LNCaP clone FGC (cell line): ENCODE results near the gene SPATA12.

Experiments used
- DNase-seq: peaks from one replicate; pipeline ENCODE4 v3.0.0-alpha.2; 2011; ENCODE audit warnings: low read depth
- H3K4me3 ChIP-seq: 2 replicates; pipeline ENCODE4 v1.5.1; 2011; ENCODE audit warnings: mild to moderate bottlenecking, low read depth, low read length, control low read depth
- CTCF ChIP-seq: IDR thresholded peaks from 2 replicates; pipeline ENCODE4 v1.5.1; 2012; ENCODE audit warnings: mild to moderate bottlenecking; ENCODE audit not compliant: control insufficient read depth, insufficient read depth; ENCODE audit errors: extremely low read depth

The SPATA12 gene

GRCh38 chr3:57019057-57019456 is 41.4 kb upstream of the SPATA12 start:
- no peak for TF ChIP-seq CTCF
- H3K4me3 ChIP-seq: no peak overlapping the region
- DNase-seq: no peak

- no peak overlapping the region for H3K4me3 ChIP-seq
- TF ChIP-seq CTCF: no peak
- no peak for DNase-seq
Measured at GRCh38 chr3:57025237-57025636, 35.2 kb upstream of the SPATA12 start.

GRCh38 chr3:57026944-57027343 is 33.5 kb upstream of the SPATA12 start:
- no peak for DNase-seq
- TF ChIP-seq CTCF: no peak
- H3K4me3 ChIP-seq: no peak overlapping the region

GRCh38 chr3:57029383-57029782 is 31.1 kb upstream of the SPATA12 start:
- DNase-seq: no peak
- no peak for TF ChIP-seq CTCF
- no peak overlapping the region for H3K4me3 ChIP-seq

- no peak overlapping the region for H3K4me3 ChIP-seq
- no peak for DNase-seq
- no peak for TF ChIP-seq CTCF
Measured at GRCh38 chr3:57029924-57030323, 30.5 kb upstream of the SPATA12 start.

GRCh38 chr3:57030721-57031120 is 29.7 kb upstream of the SPATA12 start:
- no peak for TF ChIP-seq CTCF
- DNase-seq: peak; percentile 36
- H3K4me3 ChIP-seq: no peak overlapping the region
